Karpas-422 (cell line): ENCODE measurements around the gene ROR1. TPM values are rescaled to one million over a fixed set of nuclear protein-coding genes. Genes with fewer than 3 reads are reported as not detected.

Source experiments
- DNase-seq: peaks from one replicate; pipeline ENCODE4 v3.0.0-alpha.2; 2015
- H2AFZ ChIP-seq: fragments of 200-600 bp; sonication (generic); 2 replicates; pipeline ENCODE4 v1.6.1; 2014; ENCODE audit warnings: antibody characterized with exemption, low read length, mixed read lengths
- H3K27ac ChIP-seq: fragments of 200-600 bp; sonication (generic); 2 replicates; pipeline ENCODE4 v1.5.1; 2014; ENCODE audit warnings: mild to moderate bottlenecking, low read length, moderate library complexity
- H3K27me3 ChIP-seq: fragments of 200-600 bp; sonication (generic); 2 replicates; pipeline ENCODE4 v1.6.1; 2014; ENCODE audit warnings: low read length, mixed read lengths
- H3K36me3 ChIP-seq: fragments of 200-600 bp; sonication (generic); 2 replicates; pipeline ENCODE4 v1.6.1; 2014; ENCODE audit warnings: low read length, mixed read lengths; ENCODE audit not compliant: insufficient read depth
- H3K4me1 ChIP-seq: fragments of 200-600 bp; sonication (generic); 2 replicates; pipeline ENCODE4 v1.6.1; 2014; ENCODE audit warnings: mild to moderate bottlenecking, low read length, mixed read lengths
- H3K4me2 ChIP-seq: fragments of 200-600 bp; sonication (generic); 2 replicates; pipeline ENCODE4 v1.6.1; 2014; ENCODE audit warnings: low read length, low read depth, mild to moderate bottlenecking; ENCODE audit not compliant: poor library complexity, severe bottlenecking
- H3K4me3 ChIP-seq: fragments of 200-600 bp; sonication (generic); 2 replicates; pipeline ENCODE4 v1.5.1; 2014; ENCODE audit warnings: mild to moderate bottlenecking, antibody characterized with exemption, low read length, mixed read lengths
- H3K79me2 ChIP-seq: fragments of 200-600 bp; sonication (generic); 2 replicates; pipeline ENCODE4 v1.6.1; 2014; ENCODE audit warnings: mild to moderate bottlenecking, low read length, mixed read lengths
- H3K9ac ChIP-seq: fragments of 200-600 bp; sonication (generic); 2 replicates; pipeline ENCODE4 v1.6.0; 2014; ENCODE audit warnings: low read length
- H3K9me2 ChIP-seq: fragments of 200-600 bp; sonication (generic), shearing (Covaris generic); replicated peaks from 2 replicates; pipeline ENCODE4 v1.6.0; 2014; ENCODE audit warnings: mild to moderate bottlenecking, low read length, moderate library complexity; ENCODE audit not compliant: insufficient read depth
- H3K9me3 ChIP-seq: fragments of 300-700, 200-600 bp; sonication (generic); 2 replicates; pipeline ENCODE4 v1.6.1; 2014; ENCODE audit warnings: low read length, mixed read lengths
- H4K20me1 ChIP-seq: fragments of 200-600 bp; sonication (generic); 2 replicates; pipeline ENCODE4 v1.6.1; 2014; ENCODE audit warnings: mild to moderate bottlenecking, antibody characterized with exemption, low read length, low read depth; ENCODE audit not compliant: insufficient read depth
- small RNA-seq: library from RNA; depleted of rRNA; stranded (forward); fragments of <200 nt; gene quantifications from one replicate; pipeline ENCODE3, GENCODE V24; 2014
- total RNA-seq: library from RNA; depleted of rRNA; stranded (reverse); fragments of >200 nt; shearing (Covaris generic); gene quantifications from 2 replicates; pipeline ENCODE4 v1.2.3, GENCODE V29; 2014; ENCODE audit warnings: low replicate concordance; rRNA removed

ROR1 gene
- total RNA-seq, 1 experiment from 2014 or later: not detected

DNA sequence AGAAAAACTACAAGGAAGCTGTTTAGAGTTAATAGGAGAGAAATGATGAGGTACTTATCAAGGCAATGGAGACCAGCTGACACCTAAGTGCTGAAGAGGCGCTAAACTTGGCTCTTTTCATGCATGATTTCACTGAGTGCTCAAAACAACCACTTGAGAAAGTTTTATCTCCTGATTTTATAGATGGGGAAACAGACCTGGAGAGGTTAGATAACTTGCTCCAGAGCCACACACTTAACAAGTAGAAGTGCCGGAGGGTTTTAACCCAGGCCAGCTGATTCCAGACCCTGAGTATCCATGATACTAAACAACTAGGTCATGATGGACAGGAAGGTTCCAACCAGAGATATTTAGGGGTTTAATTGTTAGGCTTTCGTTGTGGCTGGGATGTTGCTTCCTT is 455.5 kb downstream of the ROR1 start:
- no peak overlapping the region for H3K4me3 ChIP-seq
- no peak for DNase-seq
- no peak overlapping the region for H3K4me2 ChIP-seq
- H4K20me1 ChIP-seq: no peaks in the 10 kb centered on the region
- no peak overlapping the region for H3K9ac ChIP-seq
- H2AFZ ChIP-seq: no peak overlapping the region
- no peak overlapping the region for H3K27ac ChIP-seq
- H3K27me3 ChIP-seq: no peaks in the 10 kb centered on the region
- H3K9me3 ChIP-seq: no peaks in the 10 kb centered on the region
- no peaks in the 10 kb centered on the region for H3K79me2 ChIP-seq
- no peaks in the 10 kb centered on the region for H3K36me3 ChIP-seq
- no peaks in the 10 kb centered on the region for H3K4me1 ChIP-seq
- no peaks in the 10 kb centered on the region for H3K9me2 ChIP-seq

Small RNAs within 50 kb of the gene (small RNA-seq; reads per million reads assigned to genes)
- gene RF00019 (not detected), gene RNU6-809P (not detected)

Other genes with a start within 250 kb of the ROR1 start
- 67.1 and 89.0 TPM in 2 replicates for gene PGM1, start 180.6 kb upstream of the ROR1 start, total RNA-seq